CD4-positive, alpha-beta T cell (primary cell): ENCODE results near the gene STIMATE. TPM values are rescaled to one million over a fixed set of nuclear protein-coding genes. Genes with fewer than 3 reads are reported as not detected.

ENCODE experiments used
- ATAC-seq: fragments of 200-7000 bp; cut with Tn5 transposase; one replicate; pipeline ENCODE4 v1.10.0; 2022; ENCODE audit warnings: mild to moderate bottlenecking; ENCODE audit not compliant: poor library complexity
- CTCF ChIA-PET: fragments of 350-600 bp; sonication (Branson Sonifier 250); formaldehyde crosslinking; loops from one replicate; lab custom pipeline; 2021; ENCODE audit warnings: antibody characterized with exemption, inconsistent platforms; lab: Charles Lee
- POLR2A ChIA-PET: fragments of 350-600 bp; sonication (Branson Sonifier 250); formaldehyde crosslinking; loops from one replicate; lab custom pipeline; 2021; ENCODE audit warnings: antibody characterized with exemption, inconsistent platforms; lab: Charles Lee
- DNase-seq, 14 experiments: peaks; one replicate each; pipeline ENCODE4 v3.0.0-alpha.2; 2013 to 2020; ENCODE audit warnings: mixed read lengths in 2 of 14
- H3K27ac ChIP-seq, 2 donors: one replicate each; pipeline versions ENCODE4 v1.5.1 to v1.7.0; 2013; ENCODE audit warnings: low read length in 2 of 2, low read depth in 1 of 2, mild to moderate bottlenecking in 1 of 2
- H3K27me3 ChIP-seq, 2 experiments: 1 replicate in 1 of 2; 2 replicates in 1 of 2; pipeline versions ENCODE4 v1.6.1 to v1.7.0; 2013; ENCODE audit warnings: low read length in 2 of 2, control low read depth in 1 of 2, mild to moderate bottlenecking in 1 of 2, moderate library complexity in 1 of 2; ENCODE audit not compliant: insufficient read depth in 2 of 2, control insufficient read depth in 1 of 2
- H3K36me3 ChIP-seq: one replicate; pipeline ENCODE4 v1.6.1; 2013; ENCODE audit warnings: low read length, control low read depth; ENCODE audit not compliant: insufficient read depth
- H3K4me1 ChIP-seq: one replicate; pipeline ENCODE4 v1.6.1; 2013; ENCODE audit warnings: low read length, control low read depth; ENCODE audit not compliant: insufficient read depth
- H3K4me3 ChIP-seq: one replicate; pipeline ENCODE4 v1.5.1; 2013; ENCODE audit warnings: mild to moderate bottlenecking, low read length, moderate library complexity
- H3K9me3 ChIP-seq, 2 experiments: 1 replicate in 1 of 2; 2 replicates in 1 of 2; pipeline versions ENCODE4 v1.6.1 to v1.7.0; 2013; ENCODE audit warnings: low read length in 2 of 2, mild to moderate bottlenecking in 2 of 2, control low read depth in 1 of 2, moderate library complexity in 1 of 2; ENCODE audit not compliant: control insufficient read depth in 1 of 2, insufficient read depth in 1 of 2
- H3K27ac Mint-ChIP-seq: one replicate; pipeline ENCODE4 v1.8.0; 2020; ENCODE audit warnings: mixed read lengths
- H3K27me3 Mint-ChIP-seq: one replicate; pipeline ENCODE4 v1.8.0; 2021; ENCODE audit warnings: mixed read lengths
- H3K36me3 Mint-ChIP-seq: one replicate; pipeline ENCODE4 v1.8.0; 2021; ENCODE audit warnings: low read depth, mixed read lengths
- H3K4me1 Mint-ChIP-seq: one replicate; pipeline ENCODE4 v1.8.0; 2021; ENCODE audit warnings: low read depth, mixed read lengths
- H3K4me3 Mint-ChIP-seq: one replicate; pipeline ENCODE4 v1.8.0; 2020; ENCODE audit warnings: mild to moderate bottlenecking, mixed read lengths
- H3K9me3 Mint-ChIP-seq: one replicate; pipeline ENCODE4 v1.8.0; 2020; ENCODE audit warnings: mixed read lengths
- CTCF ChIP-seq: fragments of 200-600 bp; IDR thresholded peaks from one replicate; pipeline ENCODE4 v1.8.0; 2022; ENCODE audit warnings: antibody characterized with exemption, mild to moderate bottlenecking
- intact Hi-C, 2 experiments: fragments of 100-400 bp; cut with DNase I in 1 of 2; cut with micrococcal nuclease in 1 of 2; formaldehyde crosslinking; loops; one replicate each; pipeline versions ENCODE4 v1.15.1 to v1.9.0; 2023 to 2025; cut with DNase I, micrococcal nuclease
- total RNA-seq, 174 experiments: library from RNA in 2 of 174; stranded (reverse) in 2 of 174; gene quantifications; one replicate each; pipeline ENCODE4 v1.2.3 and lab custom pipeline; 2021 to 2026

STIMATE gene
- total RNA-seq, 2 experiments from 2014 or later = 39.8 to 42.6 TPM

GRCh38 chr3:52871761-52872160 lies 25.6 kb downstream of the STIMATE start:
- Mint-ChIP-seq H3K9me3 (no peaks in the 10 kb centered on the region), H3K27me3 (no peaks in the 10 kb centered on the region), H3K4me1 (peaks cover 43% of the 10 kb centered on the region), H3K36me3 (peaks cover 13% of the 10 kb centered on the region), H3K27ac (no peak overlapping the region), H3K4me3 (no peak overlapping the region)
- H3K27me3 ChIP-seq = no peaks in the 10 kb centered on the region
- CTCF ChIA-PET = no interaction called here
- intact Hi-C loops = no loop called here
- no peak for ATAC-seq
- H3K4me1 ChIP-seq = peaks cover 16% of the 10 kb centered on the region
- H3K27ac ChIP-seq = no peak overlapping the region
- no peak for TF ChIP-seq CTCF
- no peak for DNase-seq
- peaks cover 0 to 2% of the 10 kb centered on the region in 2 experiments for H3K9me3 ChIP-seq
- POLR2A ChIA-PET = no interaction called here
- peaks cover 4% of the 10 kb centered on the region for H3K36me3 ChIP-seq
- no peak overlapping the region for H3K4me3 ChIP-seq

GRCh38 chr3:52870471-52870870 lies 26.9 kb downstream of the STIMATE start:
- Histone ChIP-seq H3K4me3 (no peak overlapping the region), H3K36me3 (peaks cover 4% of the 10 kb centered on the region), H3K9me3 (peaks cover 0 to 13% of the 10 kb centered on the region in 2 experiments), H3K27me3 (no peaks in the 10 kb centered on the region), H3K4me1 (peaks cover 11% of the 10 kb centered on the region), H3K27ac (no peak overlapping the region)
- CTCF ChIA-PET = no interaction called here
- Mint-ChIP-seq H3K4me1 (peaks cover 32% of the 10 kb centered on the region), H3K36me3 (peaks cover 22% of the 10 kb centered on the region), H3K27me3 (no peaks in the 10 kb centered on the region), H3K4me3 (no peak overlapping the region), H3K27ac (no peak overlapping the region), H3K9me3 (no peaks in the 10 kb centered on the region)
- ATAC-seq (no peak), DNase-seq (no peak)
- no peak for TF ChIP-seq CTCF
- POLR2A ChIA-PET = no interaction called here
- intact Hi-C loops = no loop called here

- Mint-ChIP-seq H3K4me3 (no peak overlapping the region), H3K36me3 (peaks cover 50% of the 10 kb centered on the region), H3K27ac (no peak overlapping the region)
These were observed 30.9 kb downstream of the STIMATE start for GRCh38 chr3:52866427-52866826.

More at GRCh38 chr3:52866427-52866826, 30.9 kb downstream of the STIMATE start:
- intact Hi-C loops = loop anchor here in 1 of 2 experiments (10.0 kb wide), 1 partner anchor 828 kb away; no protein-coding TSS in a partner anchor
- CTCF ChIA-PET = no interaction called here
- no peak overlapping the region for H3K4me3 ChIP-seq
- H3K27me3 Mint-ChIP-seq = no peaks in the 10 kb centered on the region
- H3K27ac ChIP-seq = no peak overlapping the region
- POLR2A ChIA-PET = interaction anchor here (0.5 kb wide), 1 partner anchor 256 kb away, joined by 3 read pairs; no protein-coding TSS in a partner anchor
- peaks cover 4% of the 10 kb centered on the region for H3K36me3 ChIP-seq
- ATAC-seq (no peak), DNase-seq (no peak)
- H3K4me1 ChIP-seq = no peaks in the 10 kb centered on the region
- peaks cover 0 to 21% of the 10 kb centered on the region in 2 experiments for H3K9me3 ChIP-seq
- peaks cover 2% of the 10 kb centered on the region for H3K9me3 Mint-ChIP-seq
- H3K4me1 Mint-ChIP-seq = no peaks in the 10 kb centered on the region
- H3K27me3 ChIP-seq = no peaks in the 10 kb centered on the region
- TF ChIP-seq CTCF = no peak
